SU-DHL-6 (cell line): ENCODE results near the gene MOV10L1.

ENCODE experiments used
- H2AFZ ChIP-seq: fragments of 200-600 bp; sonication (generic); 2 replicates; pipeline ENCODE4 v1.6.1; 2014; ENCODE audit warnings: low read depth, mild to moderate bottlenecking, moderate library complexity, mixed read lengths, antibody characterized with exemption, low read length; ENCODE audit not compliant: severe bottlenecking
- H3F3A ChIP-seq: fragments of 200-600 bp; shearing (Covaris generic); 2 replicates; pipeline ENCODE4 v1.6.0; 2016; ENCODE audit warnings: antibody characterized with exemption, mild to moderate bottlenecking; ENCODE audit not compliant: insufficient read depth
- H3K27ac ChIP-seq: fragments of 200-600 bp; sonication (generic); 2 replicates; pipeline ENCODE4 v1.5.1; 2016; ENCODE audit warnings: low read depth, mild to moderate bottlenecking, low read length, moderate library complexity, mixed read lengths
- H3K27me3 ChIP-seq: fragments of 200-600 bp; sonication (generic), shearing (Covaris generic); 2 replicates; pipeline ENCODE4 v1.6.0; 2014; ENCODE audit warnings: mild to moderate bottlenecking, low read length
- H3K36me3 ChIP-seq: fragments of 200-600 bp; sonication (generic); 2 replicates; pipeline ENCODE4 v1.6.1; 2014; ENCODE audit warnings: mild to moderate bottlenecking, low read length, mixed read lengths
- H3K4me2 ChIP-seq: fragments of 300-600, 200-600 bp; shearing (Covaris generic), sonication (generic); 2 replicates; pipeline ENCODE4 v1.6.0; 2014; ENCODE audit warnings: low read length, low read depth, mild to moderate bottlenecking; ENCODE audit not compliant: poor library complexity, severe bottlenecking
- H3K4me3 ChIP-seq: fragments of 200-600 bp; sonication (generic); 2 replicates; pipeline ENCODE4 v1.5.1; 2014; ENCODE audit warnings: antibody characterized with exemption, low read length, mild to moderate bottlenecking, mixed read lengths; ENCODE audit not compliant: insufficient read depth, poor library complexity, severe bottlenecking
- H3K79me2 ChIP-seq: fragments of 200-600 bp; sonication (generic); 2 replicates; pipeline ENCODE4 v1.6.1; 2014; ENCODE audit warnings: mild to moderate bottlenecking, low read length, moderate library complexity; ENCODE audit not compliant: insufficient read depth
- H3K9ac ChIP-seq: fragments of 200-600 bp; sonication (generic); 2 replicates; pipeline ENCODE4 v1.7.0; 2014; ENCODE audit warnings: mild to moderate bottlenecking, low read length
- H3K9me2 ChIP-seq: fragments of 200-600 bp; sonication (generic); replicated peaks from 2 replicates; pipeline ENCODE4 v1.6.1; 2014; ENCODE audit warnings: low read length; ENCODE audit not compliant: insufficient read depth
- H3K9me3 ChIP-seq: fragments of 200-600 bp; sonication (generic); 2 replicates; pipeline ENCODE4 v1.6.1; 2014; ENCODE audit warnings: low read length, mixed read lengths; ENCODE audit not compliant: insufficient read depth
- H4K20me1 ChIP-seq: fragments of 200-600 bp; sonication (generic); 2 replicates; pipeline ENCODE4 v1.6.1; 2014; ENCODE audit warnings: low read depth, mild to moderate bottlenecking, antibody characterized with exemption, low read length, moderate library complexity, mixed read lengths
- EZH2phosphoT487 ChIP-seq: fragments of 200-600 bp; sonication (generic), shearing (Covaris generic); conservative IDR thresholded peaks from 2 replicates; pipeline ENCODE4 v1.6.1; 2018; ENCODE audit warnings: mild to moderate bottlenecking, antibody characterized with exemption, low read length, moderate library complexity, mixed read lengths
- TF ChIP-seq, protein P1 (sequence below): fragments of 200-600 bp; sonication (generic); IDR thresholded peaks from one replicate; pipeline ENCODE4 v1.5.1; 2017; ENCODE audit warnings: antibody characterized with exemption, mild to moderate bottlenecking, low read length, moderate library complexity; ENCODE audit not compliant: insufficient read depth, poor library complexity, severe bottlenecking

MOV10L1 gene

GRCh38 chr22:50081426-50082196 is 8.2 kb upstream of the MOV10L1 start:
- TF ChIP-seq, protein P1, sequence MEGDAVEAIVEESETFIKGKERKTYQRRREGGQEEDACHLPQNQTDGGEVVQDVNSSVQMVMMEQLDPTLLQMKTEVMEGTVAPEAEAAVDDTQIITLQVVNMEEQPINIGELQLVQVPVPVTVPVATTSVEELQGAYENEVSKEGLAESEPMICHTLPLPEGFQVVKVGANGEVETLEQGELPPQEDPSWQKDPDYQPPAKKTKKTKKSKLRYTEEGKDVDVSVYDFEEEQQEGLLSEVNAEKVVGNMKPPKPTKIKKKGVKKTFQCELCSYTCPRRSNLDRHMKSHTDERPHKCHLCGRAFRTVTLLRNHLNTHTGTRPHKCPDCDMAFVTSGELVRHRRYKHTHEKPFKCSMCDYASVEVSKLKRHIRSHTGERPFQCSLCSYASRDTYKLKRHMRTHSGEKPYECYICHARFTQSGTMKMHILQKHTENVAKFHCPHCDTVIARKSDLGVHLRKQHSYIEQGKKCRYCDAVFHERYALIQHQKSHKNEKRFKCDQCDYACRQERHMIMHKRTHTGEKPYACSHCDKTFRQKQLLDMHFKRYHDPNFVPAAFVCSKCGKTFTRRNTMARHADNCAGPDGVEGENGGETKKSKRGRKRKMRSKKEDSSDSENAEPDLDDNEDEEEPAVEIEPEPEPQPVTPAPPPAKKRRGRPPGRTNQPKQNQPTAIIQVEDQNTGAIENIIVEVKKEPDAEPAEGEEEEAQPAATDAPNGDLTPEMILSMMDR = no peak
- TF ChIP-seq EZH2phosphoT487 = no peak
- H3K9ac ChIP-seq = no peak overlapping the region

GRCh38 chr22:50082197-50082715 is 7.5 kb upstream of the MOV10L1 start:
- no peak overlapping the region for H3K4me2 ChIP-seq
- H4K20me1 ChIP-seq = no peaks in the 10 kb centered on the region
- H3F3A ChIP-seq = no peaks in the 10 kb centered on the region
- H3K27ac ChIP-seq = no peak overlapping the region
- H3K36me3 ChIP-seq = no peaks in the 10 kb centered on the region
- TF ChIP-seq EZH2phosphoT487 = no peak
- TF ChIP-seq, protein P1 = no peak
- H3K79me2 ChIP-seq = no peaks in the 10 kb centered on the region
- no peak overlapping the region for H3K4me3 ChIP-seq
- H3K9me2 ChIP-seq = no peaks in the 10 kb centered on the region
- H3K27me3 ChIP-seq = no peaks in the 10 kb centered on the region
- no peaks in the 10 kb centered on the region for H3K9me3 ChIP-seq
- H2AFZ ChIP-seq = no peak overlapping the region
- no peak overlapping the region for H3K9ac ChIP-seq

More at GRCh38 chr22:50081426-50082196, 8.2 kb upstream of the MOV10L1 start:
- H3K79me2 ChIP-seq = no peaks in the 10 kb centered on the region
- H3K36me3 ChIP-seq = no peaks in the 10 kb centered on the region
- no peak overlapping the region for H3K4me3 ChIP-seq
- no peaks in the 10 kb centered on the region for H3K27me3 ChIP-seq
- H3K4me2 ChIP-seq = no peak overlapping the region
- H3K9me3 ChIP-seq = no peaks in the 10 kb centered on the region
- no peak overlapping the region for H3K27ac ChIP-seq
- H4K20me1 ChIP-seq = no peaks in the 10 kb centered on the region
- no peaks in the 10 kb centered on the region for H3F3A ChIP-seq
- no peak overlapping the region for H2AFZ ChIP-seq
- H3K9me2 ChIP-seq = no peaks in the 10 kb centered on the region

DNA sequence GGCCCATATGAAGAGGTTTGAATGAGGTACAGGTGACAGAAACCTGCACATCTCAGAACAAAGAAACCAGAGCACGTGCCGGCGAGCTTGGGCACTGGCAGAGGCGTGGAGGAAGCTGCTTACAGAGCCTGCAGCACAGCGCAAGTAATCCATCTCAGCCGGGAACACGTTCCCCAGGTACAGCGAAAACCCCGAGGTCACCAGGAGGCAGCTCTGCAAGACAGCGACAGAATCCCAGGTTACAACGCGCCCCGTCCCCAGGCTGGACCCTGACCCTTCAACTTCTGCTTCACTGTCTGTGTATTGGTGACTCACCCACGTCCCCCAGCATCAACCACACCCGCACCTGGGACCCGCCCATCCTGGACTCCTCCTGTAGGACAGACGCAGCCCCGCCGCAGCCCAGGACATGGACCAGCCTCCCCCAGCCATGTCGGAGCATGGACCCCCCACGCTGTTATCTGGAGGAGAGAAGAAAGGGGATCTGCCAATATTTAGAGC is 6.8 kb upstream of the MOV10L1 start:
- H3K9ac ChIP-seq = no peak overlapping the region
- H3K27ac ChIP-seq = no peak overlapping the region
- no peaks in the 10 kb centered on the region for H4K20me1 ChIP-seq
- TF ChIP-seq EZH2phosphoT487 = no peak
- H3K36me3 ChIP-seq = no peaks in the 10 kb centered on the region
- no peaks in the 10 kb centered on the region for H3K27me3 ChIP-seq
- H3K4me3 ChIP-seq = no peak overlapping the region
- no peaks in the 10 kb centered on the region for H3K9me2 ChIP-seq
- H3K9me3 ChIP-seq = no peaks in the 10 kb centered on the region
- H3K79me2 ChIP-seq = no peaks in the 10 kb centered on the region
- no peak overlapping the region for H3K4me2 ChIP-seq
- no peak overlapping the region for H2AFZ ChIP-seq
- no peaks in the 10 kb centered on the region for H3F3A ChIP-seq
